ENCODE results near the gene EME1.
"Not testable (repeated sequence)": the region's sequence is repeated elsewhere in the genome, so short reads cannot be mapped to it uniquely, and the experiment has no call there.

The EME1 gene

DNA sequence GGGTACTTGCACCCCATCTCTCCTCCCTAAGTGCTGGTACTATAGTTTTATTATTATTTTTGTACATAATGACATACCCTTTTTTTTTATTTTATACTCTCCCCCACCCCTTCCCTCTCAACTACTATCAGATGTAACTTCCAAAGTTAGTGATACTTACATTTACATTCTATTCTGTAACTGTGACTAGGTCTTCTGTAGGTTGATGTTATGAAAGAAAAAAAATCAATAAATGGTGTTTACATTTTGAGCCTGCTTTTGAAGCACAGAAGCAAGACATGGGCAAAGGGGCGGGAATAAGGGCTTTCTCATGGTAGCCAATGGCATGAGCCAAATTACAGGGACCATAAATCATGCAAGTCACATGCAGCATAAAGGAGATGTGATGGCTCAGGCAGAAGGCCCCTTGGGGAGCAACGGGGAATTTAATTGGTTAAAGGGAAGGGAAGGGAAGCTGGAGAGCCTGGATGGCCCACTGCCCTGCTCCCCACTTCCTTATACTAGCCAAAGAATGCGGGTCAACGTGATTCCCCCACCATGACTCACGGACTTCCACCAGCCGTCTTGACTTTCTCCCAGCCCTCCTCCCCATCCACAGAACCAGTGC, 50.6 kb downstream of the EME1 start:
- TF ChIP-seq, protein P1, sequence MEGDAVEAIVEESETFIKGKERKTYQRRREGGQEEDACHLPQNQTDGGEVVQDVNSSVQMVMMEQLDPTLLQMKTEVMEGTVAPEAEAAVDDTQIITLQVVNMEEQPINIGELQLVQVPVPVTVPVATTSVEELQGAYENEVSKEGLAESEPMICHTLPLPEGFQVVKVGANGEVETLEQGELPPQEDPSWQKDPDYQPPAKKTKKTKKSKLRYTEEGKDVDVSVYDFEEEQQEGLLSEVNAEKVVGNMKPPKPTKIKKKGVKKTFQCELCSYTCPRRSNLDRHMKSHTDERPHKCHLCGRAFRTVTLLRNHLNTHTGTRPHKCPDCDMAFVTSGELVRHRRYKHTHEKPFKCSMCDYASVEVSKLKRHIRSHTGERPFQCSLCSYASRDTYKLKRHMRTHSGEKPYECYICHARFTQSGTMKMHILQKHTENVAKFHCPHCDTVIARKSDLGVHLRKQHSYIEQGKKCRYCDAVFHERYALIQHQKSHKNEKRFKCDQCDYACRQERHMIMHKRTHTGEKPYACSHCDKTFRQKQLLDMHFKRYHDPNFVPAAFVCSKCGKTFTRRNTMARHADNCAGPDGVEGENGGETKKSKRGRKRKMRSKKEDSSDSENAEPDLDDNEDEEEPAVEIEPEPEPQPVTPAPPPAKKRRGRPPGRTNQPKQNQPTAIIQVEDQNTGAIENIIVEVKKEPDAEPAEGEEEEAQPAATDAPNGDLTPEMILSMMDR (conservative IDR thresholded peaks at IDR 0.05) = no peak
- no peak overlapping the region for H3K27ac ChIP-seq

GRCh38 chr17:50424246-50424995, 51.4 kb downstream of the EME1 start:
- H3K27ac ChIP-seq = no peak overlapping the region
- TF ChIP-seq, protein P1 (conservative IDR thresholded peaks at IDR 0.05) = no peak

- H3K27ac ChIP-seq = peak overlapping the region; percentile 50; the same call in 1 of the 2 replicates
- TF ChIP-seq, protein P1 (conservative IDR thresholded peaks at IDR 0.05) = no peak
Observed at GRCh38 chr17:50424996-50425681, 52.1 kb downstream of the EME1 start.

GRCh38 chr17:50425682-50426471, 52.8 kb downstream of the EME1 start, which contains the start of gene ACSF2:
TSS of gene ACSF2 (plus strand) at chr17:50426218. CDS start at chr17:50426262, 44 bp downstream.
- TF ChIP-seq, protein P1 (conservative IDR thresholded peaks at IDR 0.05) = no peak
- H3K27ac ChIP-seq = peak within 1 kb of the TSS; percentile 50

DNA sequence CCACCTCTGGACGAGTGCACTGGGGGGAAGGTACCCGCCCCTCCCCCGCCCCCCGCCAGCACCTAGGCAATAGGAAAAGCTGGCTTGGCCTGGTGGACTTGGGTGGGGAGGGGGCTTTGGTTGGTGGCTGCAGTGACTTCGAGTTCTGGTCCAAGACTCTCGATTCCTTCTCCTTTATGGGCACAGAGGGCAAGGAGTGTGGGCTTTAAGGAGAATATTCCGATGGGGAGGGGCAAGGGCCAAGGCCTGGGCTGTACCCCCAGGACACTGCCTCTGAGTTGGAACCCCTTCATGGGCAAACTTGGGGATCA, 53.4 kb downstream of the EME1 start:
- peak overlapping the region; percentile 50 for H3K27ac ChIP-seq
- TF ChIP-seq, protein P1 (conservative IDR thresholded peaks at IDR 0.05) = no peak

GRCh38 chr17:50426814-50427787, 54.1 kb downstream of the EME1 start:
- peak overlapping the region; percentile 50 for H3K27ac ChIP-seq
- TF ChIP-seq, protein P1 (conservative IDR thresholded peaks at IDR 0.05) = 0 out of 2 replicates have a peak, but pooled peaks have one; percentile 21

GRCh38 chr17:50428126-50428525, 55.1 kb downstream of the EME1 start:
- not testable (repeated sequence) for H3K27ac ChIP-seq
